A673 (cell line): ENCODE results near the gene SCIMP.
"Not testable (repeated sequence)": the region's sequence is repeated elsewhere in the genome, so short reads cannot be mapped to it uniquely, and the experiment has no call there.

ENCODE experiments used
- EZH2 ChIP-seq: fragments of 200-600 bp; sonication (generic); IDR thresholded peaks from 2 replicates; pipeline ENCODE4 v1.6.1; 2017; ENCODE audit warnings: borderline replicate concordance, low read depth, mild to moderate bottlenecking, mixed read lengths, antibody characterized with exemption, low read length; ENCODE audit not compliant: poor library complexity, severe bottlenecking
- TF ChIP-seq, protein P1 (sequence below): fragments of 300-800, 200-600 bp; sonication (generic); conservative IDR thresholded peaks from 2 replicates; pipeline ENCODE4 v1.5.1; 2017; ENCODE audit warnings: low read depth, mild to moderate bottlenecking, antibody characterized with exemption, low read length, moderate library complexity, mixed read lengths

DNA sequence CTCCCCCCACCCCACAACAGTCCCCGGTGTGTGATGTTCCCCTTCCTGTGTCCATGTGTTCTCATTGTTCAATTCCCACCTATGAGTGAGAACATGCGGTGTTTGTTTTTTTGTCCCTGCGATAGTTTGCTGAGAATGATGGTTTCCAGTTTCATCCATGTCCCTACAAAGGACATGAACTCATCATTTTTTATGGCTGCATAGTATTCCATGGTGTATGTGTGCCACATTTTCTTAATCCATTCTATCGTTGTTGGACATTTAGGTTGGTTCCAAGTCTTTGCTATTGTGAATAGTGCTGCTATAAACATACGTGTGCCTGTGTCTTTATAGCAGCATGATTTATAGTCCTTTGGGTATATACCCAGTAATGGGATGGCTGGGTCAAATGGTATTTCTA, 17.1 kb downstream of the SCIMP start:
- TF ChIP-seq, protein P1, sequence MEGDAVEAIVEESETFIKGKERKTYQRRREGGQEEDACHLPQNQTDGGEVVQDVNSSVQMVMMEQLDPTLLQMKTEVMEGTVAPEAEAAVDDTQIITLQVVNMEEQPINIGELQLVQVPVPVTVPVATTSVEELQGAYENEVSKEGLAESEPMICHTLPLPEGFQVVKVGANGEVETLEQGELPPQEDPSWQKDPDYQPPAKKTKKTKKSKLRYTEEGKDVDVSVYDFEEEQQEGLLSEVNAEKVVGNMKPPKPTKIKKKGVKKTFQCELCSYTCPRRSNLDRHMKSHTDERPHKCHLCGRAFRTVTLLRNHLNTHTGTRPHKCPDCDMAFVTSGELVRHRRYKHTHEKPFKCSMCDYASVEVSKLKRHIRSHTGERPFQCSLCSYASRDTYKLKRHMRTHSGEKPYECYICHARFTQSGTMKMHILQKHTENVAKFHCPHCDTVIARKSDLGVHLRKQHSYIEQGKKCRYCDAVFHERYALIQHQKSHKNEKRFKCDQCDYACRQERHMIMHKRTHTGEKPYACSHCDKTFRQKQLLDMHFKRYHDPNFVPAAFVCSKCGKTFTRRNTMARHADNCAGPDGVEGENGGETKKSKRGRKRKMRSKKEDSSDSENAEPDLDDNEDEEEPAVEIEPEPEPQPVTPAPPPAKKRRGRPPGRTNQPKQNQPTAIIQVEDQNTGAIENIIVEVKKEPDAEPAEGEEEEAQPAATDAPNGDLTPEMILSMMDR = not testable (repeated sequence)
- TF ChIP-seq EZH2 = not testable (repeated sequence)
